HG02798 (cell line): Measurements from ENCODE around the gene EIPR1.

Experiments
- ATAC-seq: cut with Tn5 transposase; IDR thresholded peaks from one replicate; pipeline ENCODE4 v1.9.1; 2021; ENCODE audit warnings: mild to moderate bottlenecking; ENCODE audit not compliant: unreplicated experiment, poor library complexity

The EIPR1 gene

DNA sequence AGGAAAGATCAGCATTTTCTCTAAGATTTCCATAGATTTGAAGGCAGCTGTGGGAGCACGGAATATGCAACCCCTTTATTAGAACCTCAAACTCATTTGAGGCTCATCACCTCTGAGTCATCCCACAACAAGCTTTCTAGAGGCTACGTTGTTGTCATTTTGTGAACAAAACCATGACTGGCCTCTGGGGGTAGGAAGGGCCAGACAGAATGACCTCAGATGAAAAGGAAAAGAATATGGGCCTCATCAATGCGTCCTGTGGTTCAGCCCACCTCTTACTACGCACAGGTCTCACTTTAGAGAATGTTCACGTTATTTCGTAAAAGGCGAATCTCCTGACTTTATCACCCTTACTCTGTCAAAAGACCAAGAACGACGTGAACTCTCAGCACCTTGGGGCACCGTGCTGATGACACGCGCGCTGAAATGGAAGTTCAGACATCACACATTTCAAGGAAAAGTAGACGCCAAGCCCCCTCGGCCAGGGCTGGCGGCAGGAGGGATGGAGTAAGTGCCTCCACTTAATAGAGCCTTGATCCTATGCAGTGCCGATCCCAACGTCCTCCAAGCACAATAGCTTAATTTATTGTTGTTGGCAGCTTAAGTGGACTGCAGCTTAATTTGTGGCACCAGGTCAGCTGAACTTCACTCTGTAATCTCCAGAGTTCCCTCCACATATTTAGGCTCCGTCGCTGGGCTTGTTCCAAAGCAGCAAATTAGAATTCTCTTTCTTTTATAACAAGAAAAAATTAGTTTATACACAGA, 208.3 kb downstream of the EIPR1 start:
- no peak for ATAC-seq

GRCh38 chr2:3168230-3168891, 209.3 kb downstream of the EIPR1 start:
- no peak for ATAC-seq

- no peak for ATAC-seq
Measured at GRCh38 chr2:3163401-3163800, 214.2 kb downstream of the EIPR1 start.

- no peak for ATAC-seq
Measured at GRCh38 chr2:3162442-3163077, 215.1 kb downstream of the EIPR1 start.

- no peak for ATAC-seq
Measured at GRCh38 chr2:3160751-3161330, 216.8 kb downstream of the EIPR1 start.

DNA sequence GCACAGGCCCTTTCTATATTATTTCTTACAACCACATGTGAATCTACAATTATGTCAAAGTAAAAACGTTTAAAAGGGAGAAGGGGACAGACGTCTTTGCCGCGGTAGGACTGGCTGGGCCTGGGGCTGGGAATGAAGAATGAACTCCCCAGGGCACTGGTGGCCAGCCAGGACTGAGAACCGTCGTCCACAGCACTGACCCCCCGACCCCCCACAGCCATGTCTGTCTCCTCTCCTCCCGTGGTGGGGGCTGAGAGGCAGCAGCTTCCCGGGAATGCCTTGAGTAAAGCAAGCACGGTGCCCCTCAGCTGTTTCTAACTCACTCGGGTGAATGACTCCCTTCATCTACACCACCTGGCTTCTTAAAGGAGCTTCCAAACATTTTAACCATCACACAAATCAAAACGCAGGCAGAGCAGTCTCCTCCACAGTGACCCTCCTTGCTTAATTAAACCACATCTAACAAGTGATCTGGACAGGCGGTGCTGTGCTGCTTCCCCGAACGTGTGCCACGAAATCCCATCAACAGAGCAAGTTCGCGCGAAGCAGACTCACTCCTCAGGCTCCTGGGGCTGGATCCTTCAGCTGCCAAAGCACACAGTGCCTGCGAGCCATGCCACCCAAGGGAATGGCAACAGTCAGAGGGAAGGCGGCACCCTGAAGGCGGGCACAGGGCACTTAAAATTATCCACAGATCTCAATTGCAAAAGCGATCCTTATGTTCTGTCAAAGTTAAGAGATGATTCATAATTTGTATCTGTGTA, 217.7 kb downstream of the EIPR1 start:
- no peak for ATAC-seq

DNA sequence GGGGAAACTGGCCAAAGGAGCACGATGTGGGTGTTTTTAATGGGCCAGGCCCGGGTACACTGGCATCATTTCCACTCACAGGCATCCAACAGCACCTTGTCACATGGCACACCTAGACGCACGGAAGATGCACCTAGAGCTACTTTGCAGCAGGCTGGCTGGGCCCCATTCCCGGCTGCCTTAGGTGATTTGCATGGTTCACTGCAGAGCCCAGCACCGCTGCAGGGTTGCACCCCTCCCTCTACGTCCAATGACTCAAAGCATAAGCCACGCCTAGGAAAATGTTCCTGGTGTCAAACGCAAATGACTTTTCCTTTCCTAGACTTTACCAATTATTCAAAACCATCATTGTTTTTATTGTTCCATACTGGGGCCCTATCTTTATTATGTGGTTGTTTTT, 222.9 kb downstream of the EIPR1 start:
- no peak for ATAC-seq

DNA sequence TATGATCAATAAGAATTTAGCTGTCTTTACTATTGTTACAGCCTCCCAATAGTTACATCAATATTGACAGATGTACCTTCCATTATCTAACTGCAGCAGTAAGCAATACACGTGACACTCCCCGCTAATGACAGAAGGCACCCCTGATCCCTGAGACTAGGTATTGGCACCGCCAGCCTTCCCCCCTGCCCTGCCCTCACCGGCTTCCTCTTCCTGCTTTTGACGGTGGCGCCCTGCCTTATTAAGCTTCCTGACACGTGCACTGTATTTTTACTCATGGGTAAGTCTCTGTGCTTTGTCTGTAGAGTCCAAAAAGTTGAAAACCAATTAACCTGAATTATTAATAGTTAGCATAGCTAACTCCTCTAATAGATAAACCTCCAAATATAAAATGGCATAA, 223.5 kb downstream of the EIPR1 start:
- no peak for ATAC-seq

- peak; percentile 60 for ATAC-seq
Measured at GRCh38 chr2:3151153-3151918, 226.3 kb downstream of the EIPR1 start.

GRCh38 chr2:3149441-3150217, 228.0 kb downstream of the EIPR1 start:
- ATAC-seq, result no peak

- ATAC-seq, result no peak
Measured at GRCh38 chr2:3148716-3149115, 228.9 kb downstream of the EIPR1 start.

- ATAC-seq, result no peak
Measured at GRCh38 chr2:3147651-3148530, 229.7 kb downstream of the EIPR1 start.

DNA sequence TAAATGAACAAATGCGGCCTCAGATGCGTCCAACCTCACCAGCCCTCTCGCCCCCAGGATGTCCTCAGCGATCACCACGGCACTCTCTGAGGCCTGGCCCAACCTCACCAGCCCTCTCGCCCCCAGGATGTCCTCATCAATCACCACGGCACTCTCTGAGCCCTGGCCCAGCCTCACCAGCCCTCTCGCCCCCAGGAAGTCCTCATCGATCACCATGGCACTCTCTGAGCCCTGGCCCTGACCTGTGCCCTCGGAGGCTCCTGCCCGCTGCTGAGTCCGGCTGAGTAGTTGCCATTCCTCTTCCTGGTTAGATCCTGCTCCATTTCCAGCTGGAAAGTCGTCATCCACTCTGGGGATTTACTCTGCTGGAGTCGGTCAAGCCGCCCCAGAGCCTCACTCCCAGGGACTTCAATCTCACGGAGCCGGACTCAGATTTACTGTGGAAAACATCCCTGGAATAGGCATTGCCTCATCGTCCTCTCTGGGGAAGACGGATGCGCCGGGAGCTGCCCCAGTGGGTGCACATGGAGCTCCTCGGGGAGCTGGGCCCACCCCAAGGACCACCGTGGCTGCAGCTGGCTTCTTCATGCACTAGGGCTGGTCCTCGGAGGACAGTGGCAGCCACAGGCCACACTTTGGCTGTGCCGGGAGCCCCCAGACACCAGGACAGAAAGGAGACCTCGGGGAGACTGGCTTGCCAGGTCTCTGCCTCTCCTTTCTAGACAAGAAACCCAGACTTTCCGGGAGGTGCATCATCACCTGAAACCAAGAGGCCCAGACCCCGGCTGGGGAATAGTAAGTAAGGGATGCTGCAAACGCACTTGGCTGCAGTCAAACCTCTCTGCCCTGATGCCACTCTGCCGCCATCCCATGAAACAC, 230.6 kb downstream of the EIPR1 start:
- no peak for ATAC-seq

GRCh38 chr2:3146175-3146574, 231.4 kb downstream of the EIPR1 start:
- ATAC-seq, result no peak

- ATAC-seq, result no peak
Measured at GRCh38 chr2:3145471-3146021, 232.1 kb downstream of the EIPR1 start.

DNA sequence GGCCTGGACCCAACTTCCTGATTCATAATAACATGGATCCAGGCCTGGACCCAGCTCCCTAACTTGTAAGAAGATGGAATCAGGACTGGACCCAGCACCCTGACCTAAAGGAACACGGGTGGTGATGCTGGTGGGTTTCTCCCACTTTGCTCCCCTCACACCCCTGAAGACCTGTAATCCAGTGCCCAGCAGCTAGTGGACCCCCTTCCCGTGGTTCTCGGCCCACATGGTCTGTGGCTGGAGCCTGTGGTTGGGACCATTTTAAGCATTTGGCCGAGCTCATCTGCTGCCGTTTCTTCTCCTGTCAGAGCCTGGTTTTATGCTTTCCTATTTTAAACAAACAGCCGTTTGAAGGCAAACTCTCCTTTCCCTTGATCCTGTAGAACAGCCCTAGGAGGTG, 232.8 kb downstream of the EIPR1 start:
- no peak for ATAC-seq

- ATAC-seq, result no peak
Measured at GRCh38 chr2:3143602-3144001, 234.0 kb downstream of the EIPR1 start.
